ENCODE results near the gene MIER1. TPM values are rescaled to one million over a fixed set of nuclear protein-coding genes. Genes with fewer than 3 reads are reported as not detected.

The MIER1 gene
- total RNA-seq, 4 donors from 2014 or later: 37.2 to 52.1 (median 43.3) TPM

DNA sequence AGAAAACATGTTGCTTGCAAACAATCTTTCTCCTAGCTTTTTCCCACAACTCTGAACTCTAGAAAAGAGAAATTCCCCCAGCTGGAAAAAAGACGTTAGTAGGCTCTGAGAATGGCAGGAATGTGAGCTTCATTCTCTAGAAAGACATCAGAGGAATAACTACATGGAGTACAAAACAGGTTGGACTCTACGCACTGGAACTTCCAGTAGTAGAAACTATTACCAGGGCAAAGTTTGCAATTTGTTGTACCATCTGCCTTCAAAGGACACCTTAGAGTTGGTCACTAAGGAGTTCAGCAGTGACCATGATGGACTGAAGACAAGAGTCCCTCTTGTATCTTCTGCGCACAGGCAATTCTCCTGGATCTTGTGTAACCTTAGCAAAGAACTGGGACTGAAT is 68.3 kb downstream of the MIER1 start:
- H3K4me1 ChIP-seq: no peaks in the 10 kb centered on the region
- H3K9me3 ChIP-seq: no peaks in the 10 kb centered on the region
- no peak overlapping the region for H3K4me3 ChIP-seq (replicated peaks in 1 of 3)
- TF ChIP-seq, protein P1, sequence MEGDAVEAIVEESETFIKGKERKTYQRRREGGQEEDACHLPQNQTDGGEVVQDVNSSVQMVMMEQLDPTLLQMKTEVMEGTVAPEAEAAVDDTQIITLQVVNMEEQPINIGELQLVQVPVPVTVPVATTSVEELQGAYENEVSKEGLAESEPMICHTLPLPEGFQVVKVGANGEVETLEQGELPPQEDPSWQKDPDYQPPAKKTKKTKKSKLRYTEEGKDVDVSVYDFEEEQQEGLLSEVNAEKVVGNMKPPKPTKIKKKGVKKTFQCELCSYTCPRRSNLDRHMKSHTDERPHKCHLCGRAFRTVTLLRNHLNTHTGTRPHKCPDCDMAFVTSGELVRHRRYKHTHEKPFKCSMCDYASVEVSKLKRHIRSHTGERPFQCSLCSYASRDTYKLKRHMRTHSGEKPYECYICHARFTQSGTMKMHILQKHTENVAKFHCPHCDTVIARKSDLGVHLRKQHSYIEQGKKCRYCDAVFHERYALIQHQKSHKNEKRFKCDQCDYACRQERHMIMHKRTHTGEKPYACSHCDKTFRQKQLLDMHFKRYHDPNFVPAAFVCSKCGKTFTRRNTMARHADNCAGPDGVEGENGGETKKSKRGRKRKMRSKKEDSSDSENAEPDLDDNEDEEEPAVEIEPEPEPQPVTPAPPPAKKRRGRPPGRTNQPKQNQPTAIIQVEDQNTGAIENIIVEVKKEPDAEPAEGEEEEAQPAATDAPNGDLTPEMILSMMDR (IDR thresholded peaks at IDR 0.05): no peak
- no peak for TF ChIP-seq POLR2A (IDR thresholded peaks at IDR 0.05)
- intact Hi-C loops (cut with DNase I): no loop called here
- DNase-seq: no peak
- H3K36me3 ChIP-seq: peaks cover 0 to 9% of the 10 kb centered on the region in 2 donors
- no peaks in the 10 kb centered on the region for H3K27me3 ChIP-seq
- H3K27ac ChIP-seq: no peak overlapping the region
- 96 to 98% methylated on average over 3 of the region's 3 CpGs for WGBS, 2 donors

DNA sequence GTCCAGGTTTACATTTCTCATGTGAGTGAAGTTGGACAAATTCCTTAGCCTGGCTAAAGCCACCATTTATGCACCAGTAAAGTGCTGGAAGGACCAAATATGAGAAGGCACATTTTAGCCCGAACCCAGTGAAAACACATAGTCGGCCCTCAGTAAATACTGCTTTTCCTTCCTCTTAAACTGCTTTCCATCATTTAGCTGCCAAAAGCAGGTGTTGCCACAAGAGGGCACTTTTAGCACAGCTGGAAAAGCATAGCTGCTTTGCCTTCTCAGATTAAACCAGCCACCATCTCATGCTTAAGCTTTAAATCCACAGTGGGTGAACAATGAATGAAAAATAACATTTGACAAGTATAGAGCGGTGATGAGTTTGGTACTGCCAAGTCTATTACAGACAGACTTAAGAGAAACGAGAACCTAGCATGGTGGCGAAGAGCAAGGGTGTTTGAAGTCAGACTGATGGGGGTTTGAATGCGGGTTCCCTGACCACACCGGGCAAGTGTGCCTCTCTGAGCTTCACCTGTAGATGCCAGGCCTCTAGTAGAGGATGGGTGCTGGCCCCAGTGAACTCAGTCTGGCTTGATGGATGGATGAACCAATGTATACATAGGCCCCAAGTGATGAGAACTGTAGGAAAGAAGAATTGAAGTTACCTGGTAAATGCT is 71.4 kb downstream of the MIER1 start:
- Histone ChIP-seq H3K9me3 (no peaks in the 10 kb centered on the region), H3K4me1 (peaks cover 5 to 8% of the 10 kb centered on the region in 2 donors), H3K4me3 (replicated peaks in 1 of 3) (no peak overlapping the region), H3K27me3 (no peaks in the 10 kb centered on the region), H3K36me3 (no peaks in the 10 kb centered on the region), H3K27ac (no peak overlapping the region)
- no peak for TF ChIP-seq POLR2A (IDR thresholded peaks at IDR 0.05)
- TF ChIP-seq, protein P1 (IDR thresholded peaks at IDR 0.05): peak; percentile 31 to 92 (median 74)
- peak; percentile 64 to 75 for DNase-seq
- 72 to 74% methylated on average over 7 of the region's 7 CpGs for WGBS, 2 donors
- intact Hi-C loops (cut with DNase I): loop anchor here (5.0 kb wide), 1 partner anchor 151 kb away; no protein-coding TSS in a partner anchor

DNA sequence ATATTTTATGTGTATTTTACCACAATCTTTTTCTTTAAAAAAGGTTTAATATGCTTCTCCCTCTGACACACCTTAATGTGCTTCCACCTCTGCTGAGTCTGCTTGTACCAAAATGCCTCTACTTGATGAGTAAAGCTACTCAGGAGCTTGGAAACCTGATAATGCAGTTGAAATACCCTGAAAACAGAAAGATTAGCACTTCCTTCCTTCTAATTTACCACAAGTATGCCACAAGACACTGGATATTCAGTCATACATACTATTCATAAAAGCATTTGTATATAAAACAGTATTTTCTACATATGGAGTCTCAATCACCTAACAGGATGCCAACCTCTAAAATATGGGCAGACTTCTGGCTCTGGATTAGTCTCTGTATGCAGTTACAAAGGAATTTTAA is 74.2 kb downstream of the MIER1 start:
- Histone ChIP-seq H3K4me3 (replicated peaks in 1 of 3) (no peak overlapping the region), H3K4me1 (peaks cover 15 to 19% of the 10 kb centered on the region in 2 donors), H3K36me3 (no peaks in the 10 kb centered on the region), H3K27ac (no peak overlapping the region), H3K9me3 (no peaks in the 10 kb centered on the region), H3K27me3 (no peaks in the 10 kb centered on the region)
- DNase-seq: no peak
- TF ChIP-seq POLR2A (IDR thresholded peaks at IDR 0.05): no peak
- TF ChIP-seq, protein P1 (IDR thresholded peaks at IDR 0.05): no peak
- intact Hi-C loops (cut with DNase I): loop anchor here (5.0 kb wide), 1 partner anchor 148 kb away; no protein-coding TSS in a partner anchor

DNA sequence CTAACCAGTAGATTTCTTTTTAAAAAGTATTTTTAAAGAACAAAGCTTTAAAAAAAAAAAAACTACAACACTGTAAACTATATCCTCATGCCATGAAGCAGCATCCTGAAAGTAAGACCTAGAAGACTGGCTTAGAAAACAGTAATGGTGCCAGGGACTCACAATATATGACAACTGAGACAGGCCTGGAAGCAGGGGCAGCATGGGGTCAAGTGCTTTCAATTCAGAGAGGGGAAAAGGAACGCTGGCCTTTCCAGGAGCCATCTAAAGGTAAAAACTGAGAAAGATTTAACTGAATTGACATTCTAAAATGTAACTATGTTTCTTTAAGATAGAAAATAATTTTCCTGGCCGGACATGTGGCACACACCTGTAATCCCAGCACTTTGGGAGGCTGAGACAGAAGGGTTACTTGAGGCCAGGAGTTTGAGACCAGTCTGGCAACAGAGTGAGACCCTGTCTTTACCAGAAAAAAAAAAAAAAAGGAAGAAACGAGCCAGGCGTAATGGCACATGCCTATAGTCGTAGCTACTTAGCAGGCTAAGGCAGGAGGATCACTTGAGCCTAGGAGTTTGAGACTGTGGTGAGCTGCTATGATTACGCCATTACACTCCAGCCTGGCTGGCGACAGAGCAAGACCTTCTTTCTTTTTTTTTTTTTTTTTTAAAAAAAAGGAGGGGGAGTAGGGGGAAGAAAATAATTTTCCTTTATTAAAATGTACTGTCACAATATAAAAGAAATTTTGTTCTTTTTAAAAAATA is 75.0 kb downstream of the MIER1 start:
- 87 to 88% methylated on average over 7 of the region's 7 CpGs for WGBS, 2 donors
- peak overlapping the region in 2 of 3 donors; percentile 22 to 60 for H3K27ac ChIP-seq
- H3K4me3 ChIP-seq (replicated peaks in 1 of 3): no peak overlapping the region
- H3K36me3 ChIP-seq: no peaks in the 10 kb centered on the region
- TF ChIP-seq POLR2A (IDR thresholded peaks at IDR 0.05): no peak
- TF ChIP-seq, protein P1 (IDR thresholded peaks at IDR 0.05): no peak
- intact Hi-C loops (cut with DNase I): loop anchor here (5.0 kb wide), 1 partner anchor 147 kb away; no protein-coding TSS in a partner anchor
- no peaks in the 10 kb centered on the region for H3K27me3 ChIP-seq
- DNase-seq: peak; percentile 17 to 30
- no peaks in the 10 kb centered on the region for H3K9me3 ChIP-seq
- H3K4me1 ChIP-seq: peaks cover 15 to 19% of the 10 kb centered on the region in 2 donors
